ENCODE measurements around the gene ZNF488. TPM values are rescaled to one million over a fixed set of nuclear protein-coding genes. Genes with fewer than 3 reads are reported as not detected.

The ZNF488 gene
- total and polyA plus RNA-seq, 2 donors (not counting 1 experiment from before 2014, with no cell fraction given), result not detected

DNA sequence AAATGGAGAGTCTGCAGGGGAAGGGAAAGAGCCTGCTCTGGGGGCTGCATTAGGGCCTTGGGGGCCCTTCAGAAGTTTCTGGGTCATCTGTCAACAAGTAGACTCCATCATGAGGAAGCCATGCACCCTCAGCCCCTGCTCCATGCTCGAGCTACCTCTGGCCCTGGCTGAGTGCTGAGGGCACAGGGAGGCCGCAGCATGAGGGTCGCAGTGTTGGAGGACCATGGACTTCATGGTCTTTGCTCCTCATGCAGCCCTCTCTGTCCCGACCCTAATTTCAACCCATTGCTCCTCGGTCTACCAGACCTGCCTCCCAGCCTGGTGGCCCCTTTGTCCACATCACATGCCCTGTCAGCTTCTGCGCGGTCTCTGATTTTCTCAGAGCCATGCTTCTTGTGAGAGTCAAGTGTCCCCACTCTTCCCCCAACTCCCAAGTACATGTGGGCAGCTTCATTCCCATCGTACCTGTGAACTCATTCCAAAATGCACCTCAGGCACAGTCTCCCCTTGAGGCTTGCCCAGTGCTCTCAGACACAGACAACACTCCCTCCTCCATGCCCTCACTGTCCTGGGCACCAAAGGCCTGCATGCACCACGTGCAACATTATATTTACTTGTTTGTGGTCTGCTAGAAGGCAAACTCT is 14.7 kb downstream of the ZNF488 start:
- no peak overlapping the region for H3K9ac ChIP-seq (ENCODE audit: low read length)
- intact Hi-C loops (cut with micrococcal nuclease), result no loop called here
- DNase-seq (no peak), ATAC-seq (ENCODE audit: low read depth) (no peak)
- Mint-ChIP-seq H3K4me1 (no peaks in the 10 kb centered on the region), H3K27ac (no peak overlapping the region), H3K4me3 (no peak overlapping the region), H3K27me3 (no peaks in the 10 kb centered on the region), H3K9me3 (ENCODE audit: insufficient read depth) (no peaks in the 10 kb centered on the region)
- 75% methylated on average over 8 of the region's 9 CpGs for WGBS (ENCODE audit: insufficient coverage)
- no peaks in the 10 kb centered on the region for H4K20me1 ChIP-seq (ENCODE audit: control insufficient read depth, insufficient read depth, low read length, poor library complexity, severe bottlenecking)
- ChIA-PET POLR2A (no interaction called here), CTCF (no interaction called here)
- TF ChIP-seq EZH2 (IDR thresholded peaks at IDR 0.05; ENCODE audit: borderline replicate concordance, insufficient read depth, low read depth, low read length, poor library complexity, severe bottlenecking), result no peak
- TF ChIP-seq, protein P1, sequence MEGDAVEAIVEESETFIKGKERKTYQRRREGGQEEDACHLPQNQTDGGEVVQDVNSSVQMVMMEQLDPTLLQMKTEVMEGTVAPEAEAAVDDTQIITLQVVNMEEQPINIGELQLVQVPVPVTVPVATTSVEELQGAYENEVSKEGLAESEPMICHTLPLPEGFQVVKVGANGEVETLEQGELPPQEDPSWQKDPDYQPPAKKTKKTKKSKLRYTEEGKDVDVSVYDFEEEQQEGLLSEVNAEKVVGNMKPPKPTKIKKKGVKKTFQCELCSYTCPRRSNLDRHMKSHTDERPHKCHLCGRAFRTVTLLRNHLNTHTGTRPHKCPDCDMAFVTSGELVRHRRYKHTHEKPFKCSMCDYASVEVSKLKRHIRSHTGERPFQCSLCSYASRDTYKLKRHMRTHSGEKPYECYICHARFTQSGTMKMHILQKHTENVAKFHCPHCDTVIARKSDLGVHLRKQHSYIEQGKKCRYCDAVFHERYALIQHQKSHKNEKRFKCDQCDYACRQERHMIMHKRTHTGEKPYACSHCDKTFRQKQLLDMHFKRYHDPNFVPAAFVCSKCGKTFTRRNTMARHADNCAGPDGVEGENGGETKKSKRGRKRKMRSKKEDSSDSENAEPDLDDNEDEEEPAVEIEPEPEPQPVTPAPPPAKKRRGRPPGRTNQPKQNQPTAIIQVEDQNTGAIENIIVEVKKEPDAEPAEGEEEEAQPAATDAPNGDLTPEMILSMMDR (IDR thresholded peaks at IDR 0.05), result no peak
- H3K36me3 ChIP-seq (replicated peaks in 1 of 2; ENCODE audit: control extremely low read depth in 1 of 2, control insufficient read depth in 1 of 2, extremely low read depth in 1 of 2, insufficient read depth in 2 of 2, low read length in 1 of 2), result no peaks in the 10 kb centered on the region
- H2AFZ ChIP-seq (ENCODE audit: insufficient read depth, low read depth, low read length, poor library complexity, severe bottlenecking), result no peak overlapping the region
- no peaks in the 10 kb centered on the region for H3K79me2 ChIP-seq (ENCODE audit: control insufficient read depth, insufficient read depth, low read length)
- H3K4me1 ChIP-seq (ENCODE audit: control insufficient read depth in 2 of 2, insufficient read depth in 2 of 2, low read length in 2 of 2), result no peaks in the 10 kb centered on the region
- H3K9me3 ChIP-seq (ENCODE audit: control extremely low read depth in 1 of 3, control insufficient read depth in 2 of 3, insufficient read depth in 1 of 3, low read length in 2 of 3), result no peaks in the 10 kb centered on the region
- H3K4me2 ChIP-seq (replicated peaks; ENCODE audit: low read depth, low read length, poor library complexity, severe bottlenecking), result no peak overlapping the region
- H3K27ac ChIP-seq (ENCODE audit: low read length in 2 of 2), result no peak overlapping the region
- no peak overlapping the region for H3K4me3 ChIP-seq (ENCODE audit: control extremely low read depth in 1 of 5, extremely low read depth in 1 of 5, insufficient read depth in 1 of 5, low read depth in 2 of 5, low read length in 4 of 5)
- H3K27me3 ChIP-seq (replicated peaks in 1 of 4; ENCODE audit: control extremely low read depth in 1 of 4, control insufficient read depth in 3 of 4, insufficient read depth in 4 of 4, low read length in 3 of 4), result peaks cover 0 to under 1% (median 0%) of the 10 kb centered on the region in 4 experiments

DNA sequence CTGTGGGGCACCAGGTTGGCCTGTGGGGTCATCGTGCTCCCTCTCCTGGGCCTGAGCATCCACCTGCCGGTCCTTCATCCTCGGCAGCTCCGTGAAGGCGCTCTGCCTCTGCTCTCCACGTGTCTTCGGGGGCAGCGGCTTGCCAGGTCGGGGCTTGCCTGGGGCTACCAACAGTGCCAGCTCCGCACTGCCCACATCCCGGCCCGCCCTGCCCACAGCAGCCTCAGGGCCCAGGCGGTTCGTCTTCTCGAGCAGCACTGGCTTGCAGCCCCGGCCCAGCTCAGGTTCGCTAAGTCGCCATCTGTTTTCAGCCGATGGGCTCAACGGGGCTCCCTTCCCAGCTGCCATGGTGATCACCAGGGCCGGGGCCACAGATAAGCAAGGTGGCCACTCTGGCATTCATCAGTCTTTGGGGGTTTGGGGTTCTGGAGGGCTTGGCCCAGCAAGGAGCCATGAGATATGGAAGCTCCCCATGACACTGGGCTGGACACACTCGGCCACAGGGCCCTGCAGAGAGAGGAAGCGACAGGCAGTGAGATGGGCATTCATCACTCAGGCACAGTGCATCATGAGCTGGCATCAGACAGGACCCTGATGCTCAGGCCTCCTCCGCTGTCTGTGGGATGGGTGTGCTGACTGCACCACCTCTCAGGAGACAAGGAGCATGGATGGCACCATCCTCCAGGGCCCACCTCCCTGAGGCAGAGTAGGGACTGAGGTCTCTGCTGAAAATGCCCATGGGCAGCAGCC is 15.5 kb downstream of the ZNF488 start:
- H4K20me1 ChIP-seq (ENCODE audit: control insufficient read depth, insufficient read depth, low read length, poor library complexity, severe bottlenecking), result no peaks in the 10 kb centered on the region
- H3K9ac ChIP-seq (ENCODE audit: low read length), result no peak overlapping the region
- intact Hi-C loops (cut with micrococcal nuclease), result no loop called here
- no peaks in the 10 kb centered on the region for H3K36me3 ChIP-seq (replicated peaks in 1 of 2; ENCODE audit: control extremely low read depth in 1 of 2, control insufficient read depth in 1 of 2, extremely low read depth in 1 of 2, insufficient read depth in 2 of 2, low read length in 1 of 2)
- DNase-seq (no peak), ATAC-seq (ENCODE audit: low read depth) (no peak)
- H3K9me3 Mint-ChIP-seq (ENCODE audit: insufficient read depth), result no peaks in the 10 kb centered on the region
- ChIA-PET CTCF (no interaction called here), POLR2A (no interaction called here)
- no peaks in the 10 kb centered on the region for H3K4me1 Mint-ChIP-seq
- 76% methylated on average over 24 of the region's 24 CpGs for WGBS (ENCODE audit: insufficient coverage)
- H3K27ac Mint-ChIP-seq, result no peak overlapping the region
- TF ChIP-seq, protein P1 (IDR thresholded peaks at IDR 0.05), result no peak
- no peak for TF ChIP-seq EZH2 (IDR thresholded peaks at IDR 0.05; ENCODE audit: borderline replicate concordance, insufficient read depth, low read depth, low read length, poor library complexity, severe bottlenecking)
- no peak overlapping the region for H3K4me3 ChIP-seq (ENCODE audit: control extremely low read depth in 1 of 5, extremely low read depth in 1 of 5, insufficient read depth in 1 of 5, low read depth in 2 of 5, low read length in 4 of 5)
- no peaks in the 10 kb centered on the region for H3K27me3 ChIP-seq (replicated peaks in 1 of 4; ENCODE audit: control extremely low read depth in 1 of 4, control insufficient read depth in 3 of 4, insufficient read depth in 4 of 4, low read length in 3 of 4)
- H3K27me3 Mint-ChIP-seq, result no peaks in the 10 kb centered on the region
- no peaks in the 10 kb centered on the region for H3K4me1 ChIP-seq (ENCODE audit: control insufficient read depth in 2 of 2, insufficient read depth in 2 of 2, low read length in 2 of 2)
- H3K79me2 ChIP-seq (ENCODE audit: control insufficient read depth, insufficient read depth, low read length), result no peaks in the 10 kb centered on the region
- H3K4me2 ChIP-seq (replicated peaks; ENCODE audit: low read depth, low read length, poor library complexity, severe bottlenecking), result no peak overlapping the region
- H3K27ac ChIP-seq (ENCODE audit: low read length in 2 of 2), result no peak overlapping the region
- no peak overlapping the region for H3K4me3 Mint-ChIP-seq
- no peak overlapping the region for H2AFZ ChIP-seq (ENCODE audit: insufficient read depth, low read depth, low read length, poor library complexity, severe bottlenecking)
- no peaks in the 10 kb centered on the region for H3K9me3 ChIP-seq (ENCODE audit: control extremely low read depth in 1 of 3, control insufficient read depth in 2 of 3, insufficient read depth in 1 of 3, low read length in 2 of 3)

All from B cell (primary cell).